Neural crest cell (in vitro differentiated cells): Measurements from ENCODE around the gene BCL11B. TPM values are rescaled to one million over a fixed set of nuclear protein-coding genes. Genes with fewer than 3 reads are reported as not detected.

Source experiments
- DNase-seq: peaks from one replicate; pipeline ENCODE4 v3.0.0; 2021; ENCODE audit warnings: low read depth, mixed read lengths, low spot score
- H3K27ac Mint-ChIP-seq: one replicate; pipeline ENCODE4 v1.8.0; 2021; ENCODE audit warnings: mild to moderate bottlenecking, mixed read lengths; ENCODE audit not compliant: unreplicated experiment
- H3K27me3 Mint-ChIP-seq: 2 replicates; pipeline ENCODE4 v1.8.0; 2021; ENCODE audit warnings: low read depth, mild to moderate bottlenecking, mixed read lengths
- H3K36me3 Mint-ChIP-seq: 2 replicates; pipeline ENCODE4 v1.8.0; 2021; ENCODE audit warnings: low read depth, mild to moderate bottlenecking, mixed read lengths
- H3K4me1 Mint-ChIP-seq: 2 replicates; pipeline ENCODE4 v1.8.0; 2021; ENCODE audit warnings: mixed read lengths
- H3K4me3 Mint-ChIP-seq: one replicate; pipeline ENCODE4 v1.8.0; 2021; ENCODE audit warnings: mild to moderate bottlenecking, mixed read lengths
- H3K9me3 Mint-ChIP-seq: 2 replicates; pipeline ENCODE4 v1.8.0; 2021; ENCODE audit warnings: mixed read lengths
- total RNA-seq: library from RNA; stranded (reverse); gene quantifications from 2 replicates; pipeline ENCODE4 v1.2.1, GENCODE V29; 2021
- TF ChIP-seq, protein P1 (sequence below): fragments of 200-600 bp; sonication (generic); conservative IDR thresholded peaks from 2 replicates; pipeline ENCODE4 v1.5.0; 2021; ENCODE audit warnings: antibody characterized with exemption, mild to moderate bottlenecking

The BCL11B gene
- total RNA-seq, 1 donor from 2014 or later: 0.28 TPM

DNA sequence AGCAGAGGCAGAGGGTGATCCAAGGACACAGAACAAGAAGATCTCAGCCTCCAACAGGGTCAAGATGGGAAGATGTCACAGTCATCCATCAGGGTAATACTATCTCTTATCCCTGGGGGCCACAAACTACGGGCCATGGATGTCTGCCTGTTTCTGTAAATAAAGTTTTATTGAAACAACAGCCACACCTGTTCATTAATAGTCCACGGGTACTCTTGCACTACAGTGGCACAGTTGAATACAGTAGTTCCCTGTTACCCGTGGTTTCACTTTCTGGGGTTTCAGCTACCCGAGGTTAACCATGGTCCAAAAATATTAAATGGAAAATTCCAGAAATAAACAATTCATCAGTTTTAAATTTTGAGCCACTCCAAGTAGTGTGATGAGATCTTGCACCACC is 65.9 kb downstream of the BCL11B start:
- H3K27me3 Mint-ChIP-seq: no peaks in the 10 kb centered on the region
- DNase-seq: no peak
- TF ChIP-seq, protein P1, sequence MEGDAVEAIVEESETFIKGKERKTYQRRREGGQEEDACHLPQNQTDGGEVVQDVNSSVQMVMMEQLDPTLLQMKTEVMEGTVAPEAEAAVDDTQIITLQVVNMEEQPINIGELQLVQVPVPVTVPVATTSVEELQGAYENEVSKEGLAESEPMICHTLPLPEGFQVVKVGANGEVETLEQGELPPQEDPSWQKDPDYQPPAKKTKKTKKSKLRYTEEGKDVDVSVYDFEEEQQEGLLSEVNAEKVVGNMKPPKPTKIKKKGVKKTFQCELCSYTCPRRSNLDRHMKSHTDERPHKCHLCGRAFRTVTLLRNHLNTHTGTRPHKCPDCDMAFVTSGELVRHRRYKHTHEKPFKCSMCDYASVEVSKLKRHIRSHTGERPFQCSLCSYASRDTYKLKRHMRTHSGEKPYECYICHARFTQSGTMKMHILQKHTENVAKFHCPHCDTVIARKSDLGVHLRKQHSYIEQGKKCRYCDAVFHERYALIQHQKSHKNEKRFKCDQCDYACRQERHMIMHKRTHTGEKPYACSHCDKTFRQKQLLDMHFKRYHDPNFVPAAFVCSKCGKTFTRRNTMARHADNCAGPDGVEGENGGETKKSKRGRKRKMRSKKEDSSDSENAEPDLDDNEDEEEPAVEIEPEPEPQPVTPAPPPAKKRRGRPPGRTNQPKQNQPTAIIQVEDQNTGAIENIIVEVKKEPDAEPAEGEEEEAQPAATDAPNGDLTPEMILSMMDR: no peak
- H3K36me3 Mint-ChIP-seq: no peaks in the 10 kb centered on the region
- H3K27ac Mint-ChIP-seq: no peak overlapping the region
- H3K9me3 Mint-ChIP-seq: no peaks in the 10 kb centered on the region
- H3K4me3 Mint-ChIP-seq: no peak overlapping the region
- peaks cover 6% of the 10 kb centered on the region for H3K4me1 Mint-ChIP-seq

DNA sequence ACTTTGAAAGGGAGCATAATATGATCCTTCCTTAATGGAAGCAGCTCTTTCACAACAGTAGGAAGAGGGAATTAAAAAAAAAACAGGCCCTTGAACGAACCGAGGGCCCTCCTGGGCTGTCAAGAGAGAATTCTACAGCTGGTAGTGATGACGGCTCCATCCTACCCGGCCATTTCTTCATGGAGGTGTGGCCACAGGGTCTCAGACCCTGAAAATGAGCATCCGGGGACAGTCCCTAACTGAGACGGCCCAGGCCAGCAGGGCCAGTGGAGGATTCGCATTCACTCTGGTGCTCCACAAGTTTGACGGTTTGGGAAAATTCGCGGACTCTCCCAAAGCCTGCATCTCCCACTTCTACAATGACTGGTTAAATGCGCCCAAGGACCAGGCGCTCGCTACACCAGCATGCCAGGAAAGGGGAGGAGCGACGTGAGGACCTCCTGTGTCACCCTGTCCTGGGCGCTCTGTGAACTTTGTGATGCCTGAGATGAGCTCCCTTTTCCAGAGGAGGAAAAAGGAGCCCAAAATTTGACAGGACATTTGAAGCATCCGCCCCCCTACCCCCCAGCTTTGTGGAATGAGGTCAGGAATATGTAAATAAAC is 66.8 kb downstream of the BCL11B start:
- no peak for DNase-seq
- Mint-ChIP-seq H3K4me3 (no peak overlapping the region), H3K36me3 (no peaks in the 10 kb centered on the region), H3K27ac (no peak overlapping the region), H3K27me3 (no peaks in the 10 kb centered on the region), H3K4me1 (peaks cover 6% of the 10 kb centered on the region), H3K9me3 (no peaks in the 10 kb centered on the region)
- TF ChIP-seq, protein P1: no peak

DNA sequence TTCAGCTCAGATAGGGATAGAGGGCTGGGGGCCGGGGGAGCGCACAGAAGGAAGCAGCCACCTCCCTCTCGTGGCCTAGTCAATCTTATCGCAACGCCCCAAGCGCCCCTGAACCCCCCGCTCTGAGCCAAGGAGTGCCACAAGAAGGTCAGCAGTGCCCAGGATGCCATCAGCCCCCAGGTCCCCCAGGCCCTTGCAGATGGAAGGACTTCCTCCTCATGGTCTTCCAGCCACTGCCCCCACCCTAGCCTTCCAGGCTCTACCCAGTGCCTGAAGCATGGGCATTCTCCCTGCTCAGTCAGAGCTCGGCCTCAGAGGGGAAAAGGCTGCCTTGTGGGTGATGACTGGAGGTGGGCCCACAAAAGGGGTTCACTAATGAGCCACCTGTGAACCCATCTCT is 68.2 kb downstream of the BCL11B start:
- H3K9me3 Mint-ChIP-seq: no peaks in the 10 kb centered on the region
- DNase-seq: no peak
- H3K4me1 Mint-ChIP-seq: peaks cover 19% of the 10 kb centered on the region
- H3K27ac Mint-ChIP-seq: no peak overlapping the region
- TF ChIP-seq, protein P1: no peak
- no peak overlapping the region for H3K4me3 Mint-ChIP-seq
- no peaks in the 10 kb centered on the region for H3K36me3 Mint-ChIP-seq
- peaks cover 3% of the 10 kb centered on the region for H3K27me3 Mint-ChIP-seq

DNA sequence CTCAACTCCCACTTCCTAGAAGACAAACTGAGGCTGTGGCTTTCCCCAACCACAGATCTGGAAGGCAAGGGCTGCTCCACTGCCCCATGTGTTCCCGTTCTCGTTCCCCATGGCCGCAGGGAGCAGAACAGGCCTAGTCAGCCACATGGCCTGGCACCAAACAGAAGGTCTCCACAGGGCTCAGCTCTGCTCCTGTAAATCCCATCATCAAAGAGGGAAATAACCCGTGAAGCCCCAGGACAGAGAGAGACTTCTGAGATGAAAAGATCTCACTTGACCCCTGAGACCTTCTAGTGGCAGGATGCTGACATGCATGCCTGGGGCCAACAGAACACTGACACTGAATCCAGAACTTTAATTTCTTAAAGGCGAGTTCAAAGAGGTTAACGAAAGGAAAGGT is 68.9 kb downstream of the BCL11B start:
- TF ChIP-seq, protein P1: no peak
- Mint-ChIP-seq H3K4me3 (no peak overlapping the region), H3K27ac (peak overlapping the region; percentile 85), H3K9me3 (no peaks in the 10 kb centered on the region), H3K36me3 (no peaks in the 10 kb centered on the region), H3K4me1 (peaks cover 24% of the 10 kb centered on the region), H3K27me3 (peaks cover 8% of the 10 kb centered on the region)
- no peak for DNase-seq

DNA sequence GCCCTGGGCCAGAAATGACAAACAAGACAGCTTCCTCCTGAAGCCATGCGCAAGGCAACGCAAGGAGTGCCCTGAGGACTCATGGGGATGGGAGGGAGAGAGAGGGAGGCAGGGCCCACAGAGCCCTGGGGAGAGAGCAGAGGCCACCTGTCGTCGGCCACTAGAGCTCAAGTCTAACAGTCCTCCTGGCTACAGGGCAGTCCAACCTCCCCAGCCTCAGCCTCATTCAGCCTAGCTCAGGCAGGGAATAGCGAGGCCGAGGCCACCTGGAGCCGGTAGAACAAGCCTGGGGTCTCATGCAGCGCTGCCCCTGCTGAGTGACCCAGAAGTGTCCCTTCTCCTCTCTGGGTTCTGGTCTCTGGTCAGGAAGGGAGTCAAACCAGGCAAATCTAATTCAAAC is 69.5 kb downstream of the BCL11B start:
- Mint-ChIP-seq H3K36me3 (no peaks in the 10 kb centered on the region), H3K9me3 (no peaks in the 10 kb centered on the region), H3K27ac (peak overlapping the region; percentile 85), H3K27me3 (peaks cover 8% of the 10 kb centered on the region), H3K4me3 (no peak overlapping the region), H3K4me1 (peaks cover 24% of the 10 kb centered on the region)
- TF ChIP-seq, protein P1: no peak
- no peak for DNase-seq
